SK-N-SH treated with all-trans-retinoic acid at 6 μM for 48 hours (cell line): Measurements from ENCODE around the gene COX17.

ENCODE experiments used
- ARNTL ChIP-seq: fragments of 450-650 bp; formaldehyde crosslinking; IDR thresholded peaks from 2 replicates; pipeline ENCODE4 v1.5.0; 2020; ENCODE audit warnings: low read depth, mild to moderate bottlenecking, moderate library complexity, borderline replicate concordance
- CSDC2 ChIP-seq: fragments of 250-450 bp; sonication (Bioruptor Pico); IDR thresholded peaks from 2 replicates; pipeline ENCODE4 v1.5.0; 2020; ENCODE audit warnings: mild to moderate bottlenecking, moderate library complexity
- RARB ChIP-seq: fragments of 250-450 bp; sonication (Bioruptor Pico); IDR thresholded peaks from 2 replicates; pipeline ENCODE4 v1.8.0; 2021; ENCODE audit warnings: mild to moderate bottlenecking, moderate library complexity
- ZFP30 ChIP-seq: fragments of 450-650 bp; formaldehyde crosslinking; IDR thresholded peaks from 2 replicates; pipeline ENCODE4 v1.5.0; 2022; ENCODE audit warnings: mild to moderate bottlenecking, moderate library complexity
- ZNF565 ChIP-seq: fragments of 450-650 bp; formaldehyde crosslinking; conservative IDR thresholded peaks from 2 replicates; pipeline ENCODE4 v1.5.0; 2020; ENCODE audit warnings: low read depth, mild to moderate bottlenecking, moderate library complexity

- TF ChIP-seq ZNF565 (no peak), RARB (CRISPR knock-in tag) (no peak), ARNTL (CRISPR knock-in tag) (no peak), ZFP30 (CRISPR knock-in tag) (no peak; the same call in 1 of the 2 replicates), CSDC2 (CRISPR knock-in tag) (no peak)
These were observed 1.9 kb downstream of the COX17 start for GRCh38 chr3:119675188-119675874.
